Activated naive CD4-positive, alpha-beta T cell treated with Interleukin-2 at 50 U/mL for 16 hours (primary cell): ENCODE measurements around the gene SPATA16.
"Not testable (repeated sequence)": the region's sequence is repeated elsewhere in the genome, so short reads cannot be mapped to it uniquely, and the experiment has no call there.

Experiments used
- DNase-seq: peaks from one replicate; pipeline ENCODE4 v3.0.0-alpha.2; 2020

SPATA16 gene

DNA sequence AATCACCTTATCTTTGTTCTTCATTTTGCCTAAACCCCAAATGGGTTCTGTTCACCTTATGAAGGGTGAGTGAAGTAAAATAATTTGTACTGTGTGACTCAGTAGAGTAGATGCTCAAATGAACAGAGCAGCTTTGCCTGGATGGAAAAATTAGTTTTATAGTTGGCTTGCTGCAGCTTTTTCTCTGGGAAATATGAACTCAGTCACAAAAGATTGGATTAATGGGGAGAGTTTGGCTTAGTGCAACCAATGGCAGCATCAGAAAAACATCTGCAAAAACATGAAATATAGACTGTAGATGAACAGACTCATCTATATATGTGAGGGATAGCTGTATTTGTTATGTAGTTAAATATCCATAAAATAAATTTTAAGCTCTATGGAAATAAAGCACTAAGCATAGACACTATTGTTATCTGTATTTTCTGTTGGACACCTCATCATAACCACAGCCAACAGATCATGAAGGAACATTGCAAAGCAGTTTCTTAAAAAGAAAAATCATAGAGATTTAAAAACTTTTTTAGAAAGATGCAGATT, 209.2 kb downstream of the SPATA16 start:
- no peak for DNase-seq

DNA sequence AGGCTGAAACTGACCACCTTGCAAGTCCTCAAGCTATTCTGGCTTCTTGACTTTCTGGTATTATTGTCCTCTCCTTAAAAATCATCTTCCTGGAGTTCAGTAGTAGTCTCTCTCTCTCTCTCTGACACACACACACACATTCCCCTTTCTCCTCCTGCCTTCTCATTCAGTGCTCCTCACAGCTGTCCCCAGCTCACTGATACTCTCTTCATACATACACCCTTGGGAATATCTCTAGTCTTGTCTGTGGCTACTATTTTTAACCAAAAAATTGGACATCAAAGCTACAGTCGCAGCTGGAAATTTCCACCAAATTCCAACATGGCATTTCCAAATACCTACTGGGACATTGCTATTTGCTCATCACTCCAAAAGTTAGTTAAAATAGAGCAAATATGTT, 211.6 kb downstream of the SPATA16 start:
- no peak for DNase-seq

DNA sequence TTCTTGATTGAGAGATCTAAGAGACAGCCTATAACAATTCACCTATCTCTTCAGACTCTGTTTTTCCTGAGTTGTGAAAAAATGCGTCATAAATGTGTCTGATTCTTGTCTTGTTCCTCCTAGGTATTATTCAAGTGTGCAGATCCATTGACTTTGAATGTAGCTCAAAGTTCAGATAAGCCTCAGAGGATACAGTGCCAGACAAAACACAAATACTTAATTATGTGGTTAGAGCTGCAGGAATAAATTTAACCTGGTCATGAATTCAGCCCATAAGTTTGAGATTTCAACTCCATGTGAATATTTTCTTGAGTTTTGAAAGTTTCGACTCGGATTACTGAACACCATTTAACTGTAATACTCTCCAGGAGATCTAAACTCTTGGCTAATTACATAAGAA, 216.5 kb downstream of the SPATA16 start:
- DNase-seq, result no peak

DNA sequence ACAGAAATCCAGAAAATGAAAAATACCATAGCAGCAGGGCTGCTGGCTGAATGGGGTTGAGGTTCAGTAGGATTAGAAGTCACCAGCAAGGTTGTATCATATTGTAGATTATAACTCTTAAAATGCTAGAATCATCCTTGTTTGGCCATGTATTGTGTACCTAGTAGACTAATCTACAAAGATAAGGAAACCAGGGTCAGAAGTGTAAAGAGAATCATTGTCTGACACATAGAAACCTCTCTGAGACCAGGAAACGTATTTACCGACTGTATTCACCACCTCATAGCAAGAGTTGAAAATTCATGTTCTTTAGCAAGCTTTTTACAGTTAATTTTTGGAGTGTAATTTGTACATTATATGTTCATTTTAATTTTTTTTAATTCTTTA, 221.7 kb downstream of the SPATA16 start:
- no peak for DNase-seq

DNA sequence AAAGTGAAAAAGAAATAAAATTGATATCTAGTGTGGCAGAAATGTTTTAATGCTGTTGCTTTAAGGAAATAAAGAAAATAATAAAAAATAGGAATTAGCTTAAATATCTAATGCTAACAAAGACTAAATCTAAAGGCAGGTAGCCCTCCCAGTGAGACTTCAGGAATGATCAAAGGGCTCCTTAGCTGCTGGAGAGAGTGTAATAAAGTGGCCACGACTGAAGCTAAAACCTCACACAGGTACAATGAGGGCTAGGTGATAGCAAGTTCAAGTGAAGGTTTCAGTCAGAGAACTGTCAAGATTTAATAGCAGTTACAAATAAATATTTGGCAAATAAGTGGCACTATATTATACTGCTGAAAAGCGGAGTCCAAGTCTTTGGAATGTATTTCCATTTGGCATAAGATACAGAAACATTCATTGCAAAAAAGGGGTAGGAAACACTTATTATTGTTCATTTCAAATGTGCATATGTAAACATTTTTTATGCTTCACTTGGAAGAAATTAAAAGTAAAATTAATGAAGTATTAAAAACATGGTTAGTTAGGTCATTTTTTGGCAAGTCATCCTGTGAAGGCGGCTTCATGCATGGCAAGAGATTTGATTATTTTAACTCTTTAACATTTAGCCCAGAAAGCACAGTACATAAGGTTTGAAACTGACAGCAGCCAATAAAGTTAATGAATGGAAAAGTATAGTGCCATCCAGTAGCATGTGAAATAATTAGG, 222.3 kb downstream of the SPATA16 start:
- no peak for DNase-seq

DNA sequence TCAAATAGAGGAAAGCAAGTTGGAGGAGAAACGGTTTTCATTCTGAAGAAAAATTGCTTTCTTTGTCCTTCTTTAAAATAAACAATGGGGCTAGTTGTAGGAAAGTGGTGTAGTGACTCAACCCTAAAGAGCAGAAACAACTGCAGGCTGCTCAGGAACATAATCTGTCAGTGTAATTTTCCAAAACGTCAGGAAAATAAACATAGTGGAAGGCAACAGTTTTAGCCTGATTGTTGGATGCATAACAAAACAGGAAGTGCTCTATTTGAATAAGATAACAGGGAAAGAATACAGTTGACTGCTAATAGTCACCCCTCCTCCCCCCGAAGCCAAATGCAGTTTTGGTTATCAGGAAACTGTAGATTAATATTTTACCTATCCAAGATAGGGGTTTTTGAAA, 222.9 kb downstream of the SPATA16 start:
- no peak for DNase-seq

DNA sequence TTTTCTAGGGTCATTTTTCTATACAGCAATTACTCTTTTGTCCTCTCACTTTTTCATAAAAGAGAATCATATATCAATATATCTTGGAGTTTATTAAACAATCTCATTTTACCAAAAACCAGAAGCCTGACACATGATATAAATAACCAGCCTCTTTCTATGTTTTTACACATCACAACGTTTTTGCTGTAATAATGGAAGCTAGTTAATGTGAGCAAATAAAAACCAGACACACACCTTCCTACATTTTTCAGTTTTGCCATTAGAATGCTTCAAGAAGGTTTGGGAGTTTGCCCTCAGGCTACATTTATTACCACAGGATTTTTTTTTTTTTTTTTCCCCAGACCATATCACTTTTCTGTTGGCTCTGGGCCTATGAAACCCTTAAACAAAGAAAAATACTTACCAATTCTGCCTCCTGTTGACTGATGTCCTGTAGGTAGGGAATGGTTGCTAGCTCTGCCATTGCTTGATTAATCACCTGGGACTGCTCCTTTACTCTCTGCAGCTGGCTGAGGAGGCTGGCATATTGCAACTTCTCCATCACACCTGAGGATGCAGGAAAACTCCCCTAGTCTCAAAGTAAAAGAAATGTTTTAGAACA, 225.0 kb downstream of the SPATA16 start:
- DNase-seq, result no peak

DNA sequence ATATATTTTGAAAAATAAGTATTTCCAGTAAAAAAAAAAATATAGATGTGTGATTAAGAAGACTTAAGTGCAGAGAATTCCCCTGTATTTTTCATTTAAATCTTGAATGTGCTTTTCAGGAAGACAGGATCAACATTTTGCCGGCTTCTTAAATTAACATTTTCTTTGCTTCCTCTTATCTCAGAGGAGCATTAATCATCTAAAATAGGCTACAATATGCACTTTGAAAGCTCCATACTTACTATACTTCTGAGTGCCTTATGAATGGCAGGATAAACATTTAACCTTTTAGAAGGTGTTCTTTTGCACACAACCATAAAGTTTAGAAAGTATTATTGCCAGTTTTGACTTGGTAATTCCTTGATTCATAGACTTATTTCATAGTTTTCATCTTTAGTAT, 226.2 kb downstream of the SPATA16 start:
- no peak for DNase-seq

DNA sequence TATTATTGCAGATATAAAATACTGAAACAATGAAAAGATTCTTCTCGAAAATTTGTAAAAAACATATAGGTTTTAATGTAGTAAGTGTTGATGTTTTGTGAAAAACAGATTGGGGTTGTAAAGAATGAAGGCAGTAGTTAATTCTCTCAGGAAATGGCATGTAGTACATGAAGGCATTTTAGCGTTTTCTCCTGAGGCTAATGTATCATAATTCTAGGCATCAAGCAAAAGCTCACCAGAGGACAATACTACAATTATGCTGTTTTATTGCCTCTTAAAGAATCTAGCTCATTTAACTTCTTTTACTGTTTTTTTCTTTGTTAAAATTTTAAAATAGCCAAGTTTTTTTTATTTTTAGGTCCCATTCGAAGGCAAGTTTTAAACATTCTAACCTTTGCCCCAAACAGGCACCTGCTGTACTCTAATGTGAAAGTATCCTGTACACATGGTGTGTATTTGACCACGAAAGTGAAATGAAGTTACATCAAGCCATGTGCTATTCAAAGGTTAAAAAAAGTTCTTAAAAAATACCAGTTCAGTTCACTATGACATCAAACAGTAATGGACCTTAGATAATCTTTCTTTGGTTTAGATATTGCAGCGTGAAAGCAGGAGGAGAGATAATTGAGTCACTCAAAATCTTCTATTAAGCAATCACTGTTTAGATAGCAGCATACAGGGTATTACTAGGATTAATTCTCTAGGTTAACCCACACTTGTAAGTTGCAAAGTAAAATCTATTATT, 227.0 kb downstream of the SPATA16 start:
- DNase-seq, result no peak

DNA sequence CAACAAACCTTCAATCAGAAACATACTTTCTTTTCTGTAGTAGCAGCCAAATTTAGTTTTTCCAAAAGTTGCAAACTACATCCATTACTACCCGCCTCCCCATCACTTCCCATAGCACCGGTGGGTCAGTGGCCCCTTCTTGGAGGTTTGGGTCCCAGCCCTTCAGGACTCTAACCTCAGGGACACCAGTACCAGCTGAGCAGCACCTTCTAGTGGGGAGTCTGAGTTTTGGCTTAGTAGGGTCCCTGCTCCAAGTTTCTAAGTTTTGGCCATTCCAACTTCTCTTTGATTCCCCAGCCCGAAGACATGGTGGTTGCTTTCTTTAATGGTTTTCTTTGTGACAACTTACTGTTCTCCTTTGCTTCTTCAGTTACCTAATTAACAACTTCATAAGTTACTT, 229.9 kb downstream of the SPATA16 start:
- DNase-seq, result no peak

DNA sequence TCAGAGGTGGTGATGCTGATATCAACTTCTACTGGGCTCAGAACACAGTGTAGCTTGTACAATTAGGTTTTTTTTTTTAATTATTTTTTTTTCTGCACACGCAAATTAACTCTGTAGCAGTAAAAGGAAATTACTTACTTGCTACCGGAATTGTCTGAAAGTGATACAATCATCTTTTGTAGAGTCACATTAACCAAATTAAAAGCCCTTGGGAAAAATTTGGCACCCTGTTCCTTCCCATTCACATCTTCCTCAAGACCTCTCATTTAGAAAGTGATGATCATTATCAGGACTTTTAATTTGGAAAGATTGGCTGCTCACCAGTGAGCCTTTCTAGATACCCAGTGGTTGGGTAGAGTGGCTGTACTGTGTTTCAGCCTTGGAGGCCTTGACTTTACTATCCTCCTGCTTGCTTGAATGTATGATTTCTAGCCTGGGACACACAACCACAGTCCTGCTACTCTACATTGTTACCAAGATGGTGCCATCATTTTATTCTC, 232.2 kb downstream of the SPATA16 start:
- DNase-seq, result no peak

DNA sequence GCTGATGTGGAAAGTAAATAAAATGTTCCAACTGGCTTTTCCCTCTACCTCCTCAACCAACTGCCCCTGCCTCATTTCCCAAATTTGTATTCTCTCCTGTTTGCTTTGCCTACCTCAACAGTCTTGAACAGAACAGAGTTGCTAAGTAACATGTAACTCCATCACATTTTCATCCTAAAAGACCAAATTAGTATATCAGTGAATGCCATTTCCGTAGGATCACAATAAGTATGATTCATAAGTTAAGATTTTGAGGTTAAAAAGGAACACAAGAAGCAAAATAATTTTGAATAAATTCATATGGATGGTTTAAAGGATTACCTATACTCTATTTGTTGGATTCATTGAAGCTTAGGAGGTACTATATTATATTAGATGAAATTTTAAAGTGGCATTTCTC, 235.6 kb downstream of the SPATA16 start:
- no peak for DNase-seq

DNA sequence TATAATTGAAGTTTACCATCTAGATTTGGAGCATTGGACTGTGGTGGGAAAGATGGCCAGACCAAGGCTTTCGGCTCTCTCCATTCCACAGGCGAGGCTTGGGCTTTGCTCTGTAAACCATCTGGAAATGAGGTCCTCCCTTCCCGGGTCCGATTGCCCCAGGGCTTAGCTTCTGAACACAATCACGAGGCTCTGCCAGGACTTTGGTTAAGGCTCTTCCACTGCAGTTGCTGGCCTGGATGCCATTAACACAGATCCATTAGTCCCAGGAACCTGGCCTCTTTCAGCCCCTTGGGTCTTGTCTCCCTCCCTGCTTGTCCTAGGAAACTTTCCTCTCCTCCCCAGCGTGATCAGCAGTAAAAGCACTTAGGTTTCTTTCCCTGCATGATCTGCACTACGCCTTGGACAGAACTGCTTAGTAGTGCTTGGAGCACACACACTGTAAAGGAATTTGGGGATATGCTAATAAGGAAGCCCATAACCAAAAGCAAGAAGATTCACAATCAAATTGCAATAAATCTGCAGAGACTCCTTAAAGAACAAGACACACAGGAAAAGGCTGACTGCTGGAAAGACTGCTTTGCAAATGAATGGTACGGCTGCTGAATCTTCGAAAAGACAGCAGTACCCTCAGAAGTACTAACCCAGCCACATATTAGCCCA, 236.2 kb downstream of the SPATA16 start:
- DNase-seq, result no peak

DNA sequence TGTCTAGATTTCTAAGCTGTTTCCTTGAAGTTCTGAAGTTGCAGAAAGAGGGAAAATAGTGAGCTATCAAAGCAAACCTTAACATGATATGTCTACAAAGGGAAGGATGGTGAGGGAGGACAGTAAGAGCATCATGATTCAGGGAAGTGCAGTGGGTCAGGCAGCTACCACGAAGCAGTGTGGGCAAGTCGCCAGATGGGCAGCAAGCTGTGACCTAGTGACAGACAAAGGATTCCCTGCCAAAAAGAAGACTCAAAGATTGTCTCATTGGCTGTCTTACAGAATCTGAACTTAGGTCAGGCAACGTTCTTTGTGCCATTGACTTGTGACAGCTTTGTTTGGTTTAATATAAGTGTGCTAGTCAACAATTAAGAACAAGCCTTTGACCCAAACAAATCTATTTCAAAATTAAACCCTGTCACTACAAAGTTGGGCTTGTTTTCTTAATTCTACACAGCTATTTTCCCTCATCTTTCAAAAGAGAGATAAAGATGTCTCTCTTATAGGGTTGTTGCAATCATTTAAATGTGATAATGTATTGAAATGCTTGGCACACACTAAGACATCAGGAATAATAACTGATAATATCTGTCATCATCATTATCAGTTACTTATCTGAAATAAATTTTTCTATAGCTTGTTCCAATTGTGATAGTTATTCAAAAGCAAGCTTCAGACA, 237.3 kb downstream of the SPATA16 start:
- DNase-seq, result no peak

DNA sequence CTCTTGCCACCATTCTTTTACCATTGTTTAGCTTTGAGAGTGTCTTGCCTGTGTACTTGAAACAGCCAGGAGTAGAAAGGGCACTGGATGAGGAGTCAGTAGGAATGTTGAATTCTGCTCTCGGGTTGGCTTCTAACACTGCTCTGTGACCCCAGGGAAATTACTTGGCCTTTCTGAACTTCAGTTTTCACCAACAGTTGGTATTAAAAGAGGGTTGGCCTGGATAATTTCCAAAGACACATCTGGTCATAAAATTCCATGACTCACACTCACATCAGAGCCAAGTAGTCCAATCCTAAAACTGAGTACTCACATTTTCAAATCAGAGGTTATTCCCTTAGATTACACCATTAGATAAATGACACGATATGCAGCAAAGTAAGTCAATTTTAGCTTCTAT, 248.9 kb downstream of the SPATA16 start:
- no peak for DNase-seq

DNA sequence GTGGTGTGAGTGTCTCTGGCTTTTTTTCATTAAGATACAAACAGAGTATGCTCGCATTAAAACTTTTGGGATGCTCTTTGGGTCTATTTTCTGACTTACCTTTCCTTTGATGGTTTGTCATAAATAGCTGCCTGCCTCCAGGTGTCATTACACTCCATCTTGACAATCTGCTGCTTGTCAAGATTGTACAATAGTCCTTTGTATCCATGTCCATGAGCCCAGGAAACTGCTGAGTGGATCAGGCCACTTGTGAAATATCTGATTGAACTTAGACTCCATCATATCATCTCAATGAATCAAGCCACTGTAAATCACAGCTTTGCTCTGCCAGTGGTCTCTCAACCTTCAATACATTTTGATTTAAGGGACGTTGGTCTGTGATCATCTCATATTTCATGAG, 255.3 kb downstream of the SPATA16 start:
- no peak for DNase-seq

DNA sequence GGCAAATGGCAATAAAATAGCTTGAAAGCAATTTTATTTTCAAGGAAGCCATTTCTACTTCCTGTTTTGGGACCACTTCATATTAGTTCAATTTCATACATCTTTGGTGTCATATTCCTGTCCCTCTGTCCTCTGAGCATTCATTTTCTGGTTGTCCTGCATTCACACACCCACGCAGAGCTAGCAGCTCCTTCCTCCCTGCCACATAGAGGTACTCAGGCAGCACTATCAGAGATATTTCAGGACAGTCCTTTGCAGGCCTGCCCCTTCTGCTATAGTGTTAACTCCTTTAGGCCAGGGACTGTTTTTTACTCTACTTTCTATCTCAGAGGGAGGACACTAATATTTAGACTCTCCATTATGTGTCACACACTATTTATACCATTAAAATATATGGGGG, 258.5 kb downstream of the SPATA16 start:
- DNase-seq, result no peak

DNA sequence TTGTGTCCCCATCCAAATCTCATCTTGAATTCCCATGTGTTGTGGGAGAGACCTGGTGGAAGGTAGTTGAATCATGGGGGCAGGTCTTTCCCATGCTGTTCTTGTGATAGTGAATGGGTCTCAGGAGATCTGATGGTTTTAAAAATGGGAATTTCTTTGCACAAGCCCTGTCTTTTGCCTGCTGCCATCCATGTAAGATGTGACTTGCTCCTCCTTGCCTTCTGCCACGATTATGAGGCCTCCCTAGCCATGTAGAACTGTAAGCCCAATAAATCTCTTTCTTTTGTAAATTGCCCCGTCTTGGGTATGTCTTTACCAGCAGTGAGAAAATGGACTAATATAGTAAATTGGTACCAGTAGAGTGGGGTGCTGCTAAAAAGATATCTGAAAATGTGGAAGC, 261.7 kb downstream of the SPATA16 start:
- not testable (repeated sequence) for DNase-seq

DNA sequence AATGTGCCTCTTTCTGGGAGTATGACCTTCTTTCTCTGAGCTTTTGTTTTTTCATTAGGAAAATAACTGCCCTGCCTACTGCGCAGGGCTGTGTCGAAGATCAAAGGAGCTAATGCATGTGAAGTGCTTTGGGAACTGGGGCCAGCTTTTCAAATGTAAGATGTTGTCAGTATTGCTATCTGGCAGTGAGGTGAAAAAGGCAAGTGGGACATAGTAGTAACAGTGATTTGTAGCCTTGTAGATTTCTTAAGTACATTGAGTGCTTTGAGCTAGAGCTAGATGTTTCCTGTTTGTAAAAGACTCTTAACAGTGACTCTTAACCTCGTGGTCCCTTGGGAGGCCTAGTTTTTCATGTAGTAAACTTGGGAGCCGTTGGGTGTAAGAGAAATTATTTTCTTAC, 264.0 kb downstream of the SPATA16 start:
- no peak for DNase-seq

DNA sequence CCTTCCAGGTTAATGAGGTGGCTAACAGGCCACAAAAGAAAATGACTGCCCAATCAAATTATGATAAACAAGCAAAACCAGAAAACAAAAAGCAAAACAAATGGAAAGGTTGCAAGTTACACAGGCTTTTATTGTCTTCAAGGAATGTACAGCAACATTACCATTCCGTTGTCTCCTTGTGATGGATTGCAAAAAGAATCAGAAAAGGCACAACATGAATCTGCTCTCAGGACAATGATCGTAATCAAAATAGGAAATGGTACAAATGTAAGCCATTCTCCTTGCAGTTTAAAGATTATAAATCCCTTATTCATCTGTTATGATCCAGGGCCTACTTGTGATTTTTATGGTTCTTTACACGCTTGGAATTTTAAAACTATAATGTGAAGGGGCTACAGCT, 264.7 kb downstream of the SPATA16 start:
- DNase-seq, result no peak

DNA sequence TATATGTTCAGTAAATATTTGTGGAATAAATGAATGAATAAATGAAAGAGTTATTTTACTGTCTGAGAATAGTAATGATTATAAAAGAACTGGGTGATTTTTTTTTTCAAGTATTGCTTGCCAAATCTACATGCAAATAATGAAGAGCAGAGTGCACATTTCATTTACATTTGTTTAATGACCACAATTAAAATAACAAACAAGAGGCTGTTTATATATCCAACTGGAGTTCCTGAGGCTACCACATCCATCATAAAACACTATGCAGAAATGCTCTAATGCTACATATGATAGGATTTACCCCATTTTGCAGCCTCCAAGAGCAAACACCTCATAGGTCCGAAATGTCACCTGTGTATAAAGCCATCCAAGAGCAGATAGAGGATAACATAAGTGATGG, 266.0 kb downstream of the SPATA16 start:
- no peak for DNase-seq

DNA sequence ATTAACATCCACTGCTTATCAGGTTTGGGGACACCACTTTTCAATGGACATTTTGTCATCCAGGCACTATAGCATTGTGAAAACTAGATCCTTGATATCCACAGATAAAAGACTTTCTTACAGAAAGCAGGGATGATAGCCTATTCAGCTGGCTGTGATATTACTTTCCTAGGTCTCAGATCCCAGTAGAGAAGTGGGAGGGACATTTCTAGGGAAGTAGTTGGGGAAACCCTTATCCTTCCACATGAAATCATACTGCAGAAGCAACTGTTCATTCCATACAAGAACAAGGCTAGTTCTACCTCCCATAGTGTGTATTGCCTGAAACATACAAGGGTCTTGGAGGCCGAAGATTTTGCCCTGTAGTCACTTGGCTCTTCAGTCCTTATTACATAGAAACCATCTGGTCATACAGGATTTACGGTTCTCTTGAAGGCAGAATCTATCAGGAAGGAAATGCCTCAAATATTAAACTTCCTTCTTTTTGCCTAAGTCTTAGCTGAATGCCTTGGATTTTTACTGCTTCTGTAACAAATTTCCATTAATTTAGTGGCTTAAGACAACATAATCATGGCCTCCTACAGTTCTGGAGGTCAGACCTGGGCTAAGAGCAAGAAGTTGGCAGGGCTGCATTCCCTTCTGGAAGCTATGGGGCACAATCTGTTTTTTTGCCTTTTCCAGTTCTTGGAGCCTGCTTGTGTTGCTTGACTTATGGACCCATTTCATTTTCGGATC, 271.1 kb downstream of the SPATA16 start:
- no peak for DNase-seq
